K562 (cell line): Measurements from ENCODE around the gene PTPRR. TPM values are rescaled to one million over a fixed set of nuclear protein-coding genes. Genes with fewer than 3 reads are reported as not detected.

Experiments
- ATAC-seq: fragments of 200-7000 bp; cut with Tn5 transposase; 3 replicates; pipeline ENCODE4 v1.9.1; 2020; ENCODE audit warnings: moderate library complexity
- BruUV-seq: library from RNA; stranded (reverse); fragments of 400-500 nt; replicated peaks from 2 replicates; lab custom pipeline; 2021; lab: Mats Ljungman, UMichigan
- CTCF ChIA-PET: fragments of 300-600 bp; formaldehyde crosslinking; extraction: SDS; loops from one replicate; lab custom pipeline; 2021; ENCODE audit warnings: low intra/inter-chr PET ratio; lab: Yijun Ruan, JAX
- POLR2A ChIA-PET: fragments of 300-600, 350-650 bp; sonication (Branson Sonifier 250); formaldehyde crosslinking; extraction: SDS; loops from one replicate; lab custom pipeline; 2021; ENCODE audit warnings: antibody characterized with exemption, inconsistent platforms; lab: Yijun Ruan, JAX
- DNase-seq, 4 experiments: peaks; one replicate each; pipeline versions ENCODE4 v3.0.0 to v3.0.0-alpha.2; 2011 to 2018; ENCODE audit warnings: low spot score in 3 of 4, mixed read lengths in 3 of 4; ENCODE audit errors: extremely low read depth in 1 of 4
- FAIRE-seq: peaks from 2 replicates; lab custom pipeline; 2011; peaks lifted over from hg19 to GRCh38; lab: Jason Lieb, UNC
- H2AFZ ChIP-seq: 2 replicates; pipeline ENCODE4 v1.6.0; 2011; ENCODE audit warnings: low read depth, low read length, control low read depth, inconsistent platforms
- H3K27ac ChIP-seq: fragments of 200-600 bp; 3 replicates; pipeline ENCODE4 v1.8.0; 2011; ENCODE audit warnings: low read depth, mild to moderate bottlenecking, control low read depth, inconsistent platforms, low read length, moderate library complexity, mixed read lengths; ENCODE audit errors: extremely low read depth
- H3K27me3 ChIP-seq, 2 experiments: fragments of 300-600 bp in 1 of 2; 2 replicates in 1 of 2; 3 replicates in 1 of 2; pipeline versions ENCODE4 v1.6.0 to v1.8.0; 2011; ENCODE audit warnings: inconsistent platforms in 2 of 2, low read length in 2 of 2, mild to moderate bottlenecking in 1 of 2, mixed read lengths in 1 of 2, moderate library complexity in 1 of 2; ENCODE audit not compliant: control insufficient read depth in 2 of 2, insufficient read depth in 2 of 2
- H3K36me3 ChIP-seq: fragments of 300-600 bp; 3 replicates; pipeline ENCODE4 v1.8.0; 2011; ENCODE audit warnings: mild to moderate bottlenecking, low read length, inconsistent platforms; ENCODE audit not compliant: control insufficient read depth, insufficient read depth
- H3K4me1 ChIP-seq, 2 experiments: fragments of 200-600 bp in 1 of 2; replicated peaks in 1 of 2; 2 replicates in 1 of 2; 3 replicates in 1 of 2; pipeline versions ENCODE4 v1.5.1 to v1.8.0; 2011; ENCODE audit warnings: inconsistent platforms in 2 of 2, low read length in 2 of 2, mild to moderate bottlenecking in 1 of 2, mixed read lengths in 1 of 2, moderate library complexity in 1 of 2; ENCODE audit not compliant: control insufficient read depth in 2 of 2, insufficient read depth in 2 of 2
- H3K4me2 ChIP-seq: 2 replicates; pipeline ENCODE4 v1.6.1; 2011; ENCODE audit warnings: low read length, control low read depth, inconsistent platforms, mixed read lengths; ENCODE audit not compliant: insufficient read depth
- H3K4me3 ChIP-seq: fragments of 200-600 bp; sonication (generic), shearing (Covaris generic); 2 replicates; pipeline ENCODE4 v1.5.1; 2016; ENCODE audit warnings: control low read depth, inconsistent platforms
- H3K79me2 ChIP-seq: fragments of 200-600 bp; 3 replicates; pipeline ENCODE4 v1.8.0; 2011; ENCODE audit warnings: low read length, inconsistent platforms; ENCODE audit not compliant: control insufficient read depth, insufficient read depth
- H3K9ac ChIP-seq, 2 experiments: 2 replicates each; pipeline versions ENCODE4 v1.6.0 to v1.6.1; 2011; ENCODE audit warnings: low read depth in 2 of 2, low read length in 2 of 2, control low read depth in 1 of 2, inconsistent platforms in 1 of 2, mild to moderate bottlenecking in 1 of 2, mixed read lengths in 1 of 2; ENCODE audit not compliant: insufficient read depth in 1 of 2
- H3K9me1 ChIP-seq: one replicate; pipeline ENCODE4 v1.6.0; 2011; ENCODE audit warnings: inconsistent platforms, mild to moderate bottlenecking, low read length, moderate library complexity; ENCODE audit not compliant: control insufficient read depth, insufficient read depth
- H3K9me3 ChIP-seq: replicated peaks from 2 replicates; pipeline ENCODE4 v1.5.1; 2011; ENCODE audit warnings: low read depth, low read length, inconsistent platforms; ENCODE audit not compliant: control insufficient read depth, insufficient read depth
- H4K20me1 ChIP-seq: replicated peaks from 2 replicates; pipeline ENCODE4 v1.6.1; 2011; ENCODE audit warnings: low read length, inconsistent platforms, mixed read lengths; ENCODE audit not compliant: control insufficient read depth, insufficient read depth
- BHLHE40 ChIP-seq: IDR thresholded peaks from 2 replicates; pipeline ENCODE4 v1.6.1; 2011; ENCODE audit warnings: low read length, improper control_type of control experiment
- BRD9 ChIP-seq: fragments of 450-650 bp; IDR thresholded peaks from 2 replicates; pipeline ENCODE4 v1.6.1; 2018; ENCODE audit warnings: low read depth; ENCODE audit not compliant: partially characterized antibody
- CSDE1 ChIP-seq, 2 experiments: fragments of 450-650 bp; IDR thresholded peaks; 2 replicates each; pipeline ENCODE4 v1.6.1; 2016; ENCODE audit warnings: mild to moderate bottlenecking in 1 of 2
- ELF2 ChIP-seq: fragments of 250-450 bp; sonication (Bioruptor Pico); IDR thresholded peaks from 2 replicates; pipeline ENCODE4 v1.5.0; 2021; ENCODE audit warnings: mild to moderate bottlenecking
- MGA ChIP-seq: fragments of 450-650 bp; IDR thresholded peaks from 2 replicates; pipeline ENCODE4 v1.6.1; 2016; ENCODE audit warnings: mild to moderate bottlenecking, moderate library complexity
- POU5F1 ChIP-seq: fragments of 150-350 bp; IDR thresholded peaks from 2 replicates; pipeline ENCODE4 v1.6.1; 2014; ENCODE audit warnings: borderline replicate concordance, low read length, low read depth, mild to moderate bottlenecking; ENCODE audit not compliant: partially characterized antibody
- RBBP5 ChIP-seq: fragments of 200-600 bp; sonication (generic); IDR thresholded peaks from 2 replicates; pipeline ENCODE4 v1.6.1; 2012; ENCODE audit warnings: borderline replicate concordance, mild to moderate bottlenecking, low read length, control low read depth, inconsistent platforms; ENCODE audit not compliant: insufficient read depth, poor library complexity, severe bottlenecking
- SIRT6 ChIP-seq: IDR thresholded peaks from one replicate; pipeline ENCODE4 v1.6.1; 2012; ENCODE audit warnings: low read depth, mild to moderate bottlenecking, control low read depth, inconsistent platforms, low read length, moderate library complexity
- TBL1XR1 ChIP-seq, 2 experiments: IDR thresholded peaks; 2 replicates each; pipeline ENCODE4 v1.6.1; 2012; ENCODE audit warnings: improper control_type of control experiment in 2 of 2, low read length in 2 of 2, mild to moderate bottlenecking in 1 of 2
- ZNF436 ChIP-seq: fragments of 250-450, 450-650 bp; sonication (Bioruptor Pico); formaldehyde crosslinking; IDR thresholded peaks from 2 replicates; pipeline ENCODE4 v1.7.0; 2020; ENCODE audit warnings: mild to moderate bottlenecking
- WGBS: fragments of 100-300 bp; shearing (Covaris generic); methylation state at CpG from one replicate; pipeline ENCODE4 v1.1.6; 2016; ENCODE audit warnings: low coverage, mixed read lengths; ENCODE audit not compliant: insufficient coverage; ENCODE audit errors: missing lambda C conversion rate; 5-methylcytosine and 5-hydroxymethylcytosine counted together
- in situ Hi-C: fragments of 300-500 bp; cut with MboI; formaldehyde crosslinking; loops from 4 replicates; pipeline ENCODE4 v1.15.0; 2018; ENCODE audit warnings: inconsistent platforms, mixed read lengths
- intact Hi-C: fragments of 100-400 bp; cut with micrococcal nuclease; formaldehyde crosslinking; loops from 2 replicates; pipeline ENCODE4 v1.14.2; 2022
- polyA plus RNA-seq, 8 experiments: library from polyadenylated mRNA; depleted of rRNA in 4 of 8; stranded (reverse) in 5 of 8; unstranded in 3 of 8; fragments of >200 nt; fragmentation: Nextera tagmentation in 2 of 8; fragmentation: Illumina TruSeq in 1 of 8; extraction: Ambion mirVana in 2 of 8; extraction: Trizol in 1 of 8; gene quantifications; 2 replicates each; pipeline versions ENCODE4 v1.2.1 to v1.2.3, GENCODE V29; 2011 to 2014; ENCODE audit warnings: inconsistent platforms in 1 of 8, missing spikeins in 1 of 8
- total RNA-seq, 7 experiments: library from RNA; depleted of rRNA in 6 of 7; stranded (reverse); fragments of >200 nt in 6 of 7; fragmentation: Illumina TruSeq in 2 of 7; extraction: Trizol in 2 of 7; gene quantifications; 2 replicates each; pipeline versions ENCODE4 v1.2.1 to v1.2.3, GENCODE V29; 2011 to 2021; ENCODE audit warnings: low replicate concordance in 1 of 7

PTPRR gene
- total and polyA plus RNA-seq, 9 of the 15 experiments (the other 6 are each of a cell fraction or from before 2014, with no cell fraction given), result 6.6 to 41.7 (median 12.3) TPM

GRCh38 chr12:70758494-70758845 is 162.1 kb downstream of the PTPRR start:
- WGBS, result 79% methylated on average over 5 of the region's 5 CpGs
- H3K9me3 ChIP-seq, result no peaks in the 10 kb centered on the region
- no peaks in the 10 kb centered on the region for H3K79me2 ChIP-seq
- intact Hi-C loops, result no loop called here
- H3K4me1 ChIP-seq, result peaks cover 0 to 15% of the 10 kb centered on the region in 2 experiments; a peak in 3 of 5 replicates
- H4K20me1 ChIP-seq, result no peaks in the 10 kb centered on the region
- no peak for DNase-seq
- BruUV-seq, result no TSS peak
- in situ Hi-C loops, result no loop called here
- no peak overlapping the region for H3K4me2 ChIP-seq
- H3K9me1 ChIP-seq, result no peaks in the 10 kb centered on the region
- H3K36me3 ChIP-seq, result no peaks in the 10 kb centered on the region
- H2AFZ ChIP-seq, result peak overlapping the region; percentile 28; the same call in 1 of the 2 replicates
- FAIRE-seq, result no peak
- H3K4me3 ChIP-seq, result no peak overlapping the region
- no peak for ATAC-seq
- ChIA-PET CTCF (no interaction called here), POLR2A (no interaction called here)
- H3K27me3 ChIP-seq, result no peaks in the 10 kb centered on the region
- H3K27ac ChIP-seq, result no peak overlapping the region
- H3K9ac ChIP-seq, result no peak overlapping the region
- TF ChIP-seq ELF2 (CRISPR knock-in tag) (no peak), MGA (no peak), SIRT6 (no peak), RBBP5 (no peak), CSDE1 (IDR thresholded peaks at IDR 0.05) (no peak), ZNF436 (CRISPR knock-in tag) (no peak), BHLHE40 (no peak), TBL1XR1 (IDR thresholded peaks at IDR 0.05; ENCODE audit: low read length in 2 of 2) (no peak), BRD9 (no peak), POU5F1 (no peak)
